GM12875 (cell line): Measurements from ENCODE around the gene IL31RA.

Experiments
- H3K4me3 ChIP-seq: one replicate; pipeline ENCODE4 v1.5.1; 2011; ENCODE audit warnings: low read depth, low read length, control low read depth
- CTCF ChIP-seq: IDR thresholded peaks from 2 replicates; pipeline ENCODE4 v1.5.1; 2011; ENCODE audit warnings: low read depth, mild to moderate bottlenecking, control low read depth, inconsistent platforms, low read length, moderate library complexity, borderline replicate concordance; ENCODE audit not compliant: insufficient read depth

Gene IL31RA

DNA sequence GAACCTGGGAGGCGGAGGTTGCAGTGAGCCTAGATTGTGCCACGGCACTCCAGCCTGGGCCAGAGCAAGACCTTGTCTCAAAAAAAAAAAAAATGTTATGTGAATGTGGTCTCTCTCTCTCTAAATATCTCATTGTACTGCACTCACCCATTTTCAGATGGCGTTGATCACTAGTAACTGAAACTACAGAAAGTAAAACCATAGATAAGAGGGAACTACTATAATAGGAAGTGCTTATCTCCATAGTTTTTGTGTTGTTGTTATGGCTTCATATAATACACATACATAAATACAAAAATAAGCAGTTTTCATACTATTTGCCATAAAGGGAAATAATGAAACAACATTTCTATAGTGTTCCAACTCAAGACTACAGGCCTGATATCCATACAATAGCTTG is 9.1 kb downstream of the IL31RA start:
- no peak overlapping the region for H3K4me3 ChIP-seq

GRCh38 chr5:55860709-55861108 is 9.6 kb downstream of the IL31RA start:
- no peak overlapping the region for H3K4me3 ChIP-seq
- no peak for TF ChIP-seq CTCF

More for the DNA sequence above, 9.1 kb downstream of the IL31RA start:
- TF ChIP-seq CTCF: no peak

- H3K4me3 ChIP-seq: no peak overlapping the region
- TF ChIP-seq CTCF: no peak
Observed at GRCh38 chr5:55864606-55865541, 13.7 kb downstream of the IL31RA start.

- no peak for TF ChIP-seq CTCF
- H3K4me3 ChIP-seq: no peak overlapping the region
Observed at GRCh38 chr5:55865831-55866230, 14.7 kb downstream of the IL31RA start.

- no peak overlapping the region for H3K4me3 ChIP-seq
- no peak for TF ChIP-seq CTCF
Observed at GRCh38 chr5:55866485-55866884, 15.3 kb downstream of the IL31RA start.

GRCh38 chr5:55866934-55867333 is 15.8 kb downstream of the IL31RA start:
- no peak for TF ChIP-seq CTCF
- no peak overlapping the region for H3K4me3 ChIP-seq

DNA sequence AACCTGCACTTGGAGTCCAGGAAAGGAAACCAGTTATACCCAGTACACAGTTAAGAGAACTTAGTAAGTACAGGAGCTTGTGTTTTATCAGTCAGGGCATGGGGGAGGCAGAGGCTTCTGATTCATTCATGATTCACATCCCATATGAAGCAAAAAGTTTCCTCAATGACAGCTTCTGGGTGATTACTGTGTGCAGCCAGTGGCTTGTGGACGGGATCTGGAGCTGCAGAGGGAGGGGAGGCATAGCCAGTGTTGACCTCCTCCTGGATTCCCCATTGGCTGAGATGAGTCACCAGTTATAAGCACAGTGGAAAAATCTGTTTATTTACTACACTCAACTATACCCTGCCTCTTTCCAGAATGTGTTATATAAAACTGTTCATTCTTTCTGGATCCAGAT is 17.7 kb downstream of the IL31RA start:
- no peak overlapping the region for H3K4me3 ChIP-seq
- no peak for TF ChIP-seq CTCF
